Mesenchymal stem cell (in vitro differentiated cells and primary cell): Measurements from ENCODE around the gene KREMEN1.

Experiments used
- DNase-seq: peaks from one replicate; pipeline ENCODE4 v3.0.0-alpha.2; 2013
- H2AFZ ChIP-seq: one replicate; pipeline ENCODE4 v1.6.1; 2013; ENCODE audit warnings: low read depth, mild to moderate bottlenecking, control low read depth, inconsistent platforms, low read length, moderate library complexity
- H2AK5ac ChIP-seq: 2 replicates; pipeline ENCODE4 v1.6.1; 2013; ENCODE audit warnings: low read length, moderate library complexity, mild to moderate bottlenecking, inconsistent platforms; ENCODE audit not compliant: severe bottlenecking
- H2BK120ac ChIP-seq: one replicate; pipeline ENCODE4 v1.6.1; 2013; ENCODE audit warnings: low read depth, mild to moderate bottlenecking, inconsistent platforms, low read length, moderate library complexity
- H2BK12ac ChIP-seq, 2 experiments: one replicate each; pipeline ENCODE4 v1.6.1; 2013; ENCODE audit warnings: inconsistent platforms in 2 of 2, low read length in 2 of 2, mild to moderate bottlenecking in 2 of 2, moderate library complexity in 2 of 2, control low read depth in 1 of 2
- H2BK15ac ChIP-seq: one replicate; pipeline ENCODE4 v1.6.1; 2013; ENCODE audit warnings: mild to moderate bottlenecking, low read depth, inconsistent platforms; ENCODE audit not compliant: poor library complexity, severe bottlenecking
- H2BK5ac ChIP-seq: 2 replicates; pipeline ENCODE4 v1.6.1; 2013; ENCODE audit warnings: low read depth, mild to moderate bottlenecking, low read length, control low read depth, inconsistent platforms; ENCODE audit not compliant: poor library complexity, severe bottlenecking
- H3K14ac ChIP-seq, 2 experiments: one replicate each; pipeline ENCODE4 v1.6.1; 2013; ENCODE audit warnings: inconsistent platforms in 2 of 2, low read length in 2 of 2, control low read depth in 1 of 2, mild to moderate bottlenecking in 1 of 2, moderate library complexity in 1 of 2
- H3K18ac ChIP-seq, 2 experiments: one replicate each; pipeline ENCODE4 v1.6.1; 2013; ENCODE audit warnings: inconsistent platforms in 2 of 2, low read length in 2 of 2, control low read depth in 1 of 2, low read depth in 1 of 2, mild to moderate bottlenecking in 1 of 2
- H3K23ac ChIP-seq, 2 experiments: one replicate each; pipeline ENCODE4 v1.6.1; 2013; ENCODE audit warnings: inconsistent platforms in 2 of 2, low read length in 2 of 2, mild to moderate bottlenecking in 2 of 2, moderate library complexity in 2 of 2, control low read depth in 1 of 2
- H3K27ac ChIP-seq: 2 replicates; pipeline ENCODE4 v1.5.1; 2013; ENCODE audit warnings: mild to moderate bottlenecking, moderate library complexity, low read length, control low read depth, inconsistent platforms; ENCODE audit not compliant: poor library complexity, severe bottlenecking
- H3K27me3 ChIP-seq, 2 experiments: 2 replicates each; pipeline versions ENCODE4 v1.6.1 to v1.7.0; 2013; ENCODE audit warnings: low read length in 2 of 2, mild to moderate bottlenecking in 2 of 2, moderate library complexity in 2 of 2, control low read depth in 1 of 2, inconsistent platforms in 1 of 2; ENCODE audit not compliant: control insufficient read depth in 1 of 2, insufficient read depth in 1 of 2
- H3K36me3 ChIP-seq, 2 experiments: 2 replicates each; pipeline versions ENCODE4 v1.6.1 to v1.7.0; 2013; ENCODE audit warnings: low read length in 2 of 2, control low read depth in 1 of 2, inconsistent platforms in 1 of 2, low read depth in 1 of 2, mild to moderate bottlenecking in 1 of 2; ENCODE audit not compliant: insufficient read depth in 2 of 2, control insufficient read depth in 1 of 2
- H3K4ac ChIP-seq, 2 experiments: one replicate each; pipeline ENCODE4 v1.6.1; 2013; ENCODE audit warnings: inconsistent platforms in 2 of 2, low read length in 2 of 2, mild to moderate bottlenecking in 2 of 2, moderate library complexity in 2 of 2, control low read depth in 1 of 2, low read depth in 1 of 2
- H3K4me1 ChIP-seq: 2 replicates; pipeline ENCODE4 v1.6.1; 2013; ENCODE audit warnings: low read depth, low read length, control low read depth; ENCODE audit not compliant: control insufficient read depth, insufficient read depth
- H3K4me2 ChIP-seq: 2 replicates; pipeline ENCODE4 v1.6.1; 2013; ENCODE audit warnings: low read length, mild to moderate bottlenecking, inconsistent platforms; ENCODE audit not compliant: poor library complexity, severe bottlenecking
- H3K4me3 ChIP-seq, 2 experiments: 2 replicates each; pipeline versions ENCODE4 v1.5.1 to v1.7.0; 2013; ENCODE audit warnings: low read length in 2 of 2, mild to moderate bottlenecking in 2 of 2, control low read depth in 1 of 2, low read depth in 1 of 2; ENCODE audit not compliant: insufficient read depth in 1 of 2
- H3K79me1 ChIP-seq: replicated peaks from 2 replicates; pipeline ENCODE4 v1.6.1; 2013; ENCODE audit warnings: mild to moderate bottlenecking, control low read depth, low read length, inconsistent platforms; ENCODE audit not compliant: poor library complexity, severe bottlenecking
- H3K9ac ChIP-seq: 2 replicates; pipeline ENCODE4 v1.7.0; 2013; ENCODE audit warnings: mild to moderate bottlenecking, low read length, moderate library complexity
- H3K9me3 ChIP-seq: 2 replicates; pipeline ENCODE4 v1.7.0; 2013; ENCODE audit warnings: mild to moderate bottlenecking, low read length; ENCODE audit not compliant: control insufficient read depth
- H4K8ac ChIP-seq: one replicate; pipeline ENCODE4 v1.6.1; 2013; ENCODE audit warnings: inconsistent platforms, mild to moderate bottlenecking, low read length, moderate library complexity
- H4K91ac ChIP-seq: one replicate; pipeline ENCODE4 v1.6.1; 2013; ENCODE audit warnings: mild to moderate bottlenecking, low read length, inconsistent platforms
- WGBS: methylation state at CpG from one replicate; pipeline ENCODE4 v1.1.7; 2013; ENCODE audit warnings: mixed read lengths; 5-methylcytosine and 5-hydroxymethylcytosine counted together

Gene KREMEN1

GRCh38 chr22:29203488-29204454 lies 130.9 kb downstream of the KREMEN1 start:
- H3K4me2 ChIP-seq: no peak overlapping the region
- H3K79me1 ChIP-seq: no peaks in the 10 kb centered on the region
- no peak overlapping the region for H2AFZ ChIP-seq
- H2BK15ac ChIP-seq: no peak overlapping the region
- H3K23ac ChIP-seq: no peak overlapping the region
- peaks cover 40 to 57% of the 10 kb centered on the region in 2 experiments for H3K27me3 ChIP-seq
- H3K36me3 ChIP-seq: no peaks in the 10 kb centered on the region
- H3K14ac ChIP-seq: no peak overlapping the region
- H2AK5ac ChIP-seq: no peak overlapping the region
- WGBS: 82% methylated on average over 8 of the region's 9 CpGs
- H3K9ac ChIP-seq: no peak overlapping the region
- H4K91ac ChIP-seq: no peak overlapping the region
- H2BK12ac ChIP-seq: peak overlapping the region in 1 of 2 experiments; percentile 64
- H3K9me3 ChIP-seq: no peaks in the 10 kb centered on the region
- no peak overlapping the region for H2BK120ac ChIP-seq
- peaks cover 6% of the 10 kb centered on the region for H3K4me1 ChIP-seq
- no peak overlapping the region for H2BK5ac ChIP-seq
- peak overlapping the region in 1 of 2 experiments; percentile 57 for H3K4ac ChIP-seq
- H3K27ac ChIP-seq: no peak overlapping the region
- H3K18ac ChIP-seq: peak overlapping the region in 1 of 2 experiments; percentile 35
- DNase-seq: no peak
- no peak overlapping the region for H3K4me3 ChIP-seq
- no peak overlapping the region for H4K8ac ChIP-seq

- Histone ChIP-seq H2BK12ac (peak overlapping the region in 1 of 2 experiments; percentile 40), H3K27ac (no peak overlapping the region), H2AFZ (no peak overlapping the region), H3K9me3 (no peaks in the 10 kb centered on the region), H4K8ac (no peak overlapping the region), H3K9ac (no peak overlapping the region), H3K23ac (no peak overlapping the region), H3K4ac (peak overlapping the region in 1 of 2 experiments; percentile 20), H2BK15ac (no peak overlapping the region), H3K18ac (peak overlapping the region in 1 of 2 experiments; percentile 35), H4K91ac (no peak overlapping the region), H2BK5ac (no peak overlapping the region), H3K36me3 (no peaks in the 10 kb centered on the region), H3K27me3 (peaks cover 46 to 62% of the 10 kb centered on the region in 2 experiments), H3K14ac (no peak overlapping the region), H3K4me2 (no peak overlapping the region), H2BK120ac (no peak overlapping the region), H3K79me1 (no peaks in the 10 kb centered on the region), H2AK5ac (no peak overlapping the region), H3K4me1 (peaks cover 6% of the 10 kb centered on the region), H3K4me3 (no peak overlapping the region)
- peak; percentile 14 for DNase-seq
- 91% methylated on average over 8 of the region's 8 CpGs for WGBS
Observed at GRCh38 chr22:29204455-29205183, 131.8 kb downstream of the KREMEN1 start.

GRCh38 chr22:29205252-29205593 lies 132.4 kb downstream of the KREMEN1 start:
- H3K27me3 ChIP-seq: peaks cover 43 to 62% of the 10 kb centered on the region in 2 experiments
- H3K4ac ChIP-seq: no peak overlapping the region
- no peak overlapping the region for H3K27ac ChIP-seq
- H2AFZ ChIP-seq: peak overlapping the region; percentile 54
- no peak overlapping the region for H3K4me2 ChIP-seq
- H3K4me1 ChIP-seq: peaks cover 6% of the 10 kb centered on the region
- H3K79me1 ChIP-seq: no peaks in the 10 kb centered on the region
- H2BK5ac ChIP-seq: no peak overlapping the region
- H2BK15ac ChIP-seq: no peak overlapping the region
- H3K9ac ChIP-seq: no peak overlapping the region
- H3K14ac ChIP-seq: no peak overlapping the region
- peak overlapping the region in 1 of 2 experiments; percentile 18 for H3K18ac ChIP-seq
- no peaks in the 10 kb centered on the region for H3K36me3 ChIP-seq
- H3K9me3 ChIP-seq: no peaks in the 10 kb centered on the region
- no peak overlapping the region for H3K4me3 ChIP-seq
- H4K8ac ChIP-seq: no peak overlapping the region
- no peak overlapping the region for H2BK120ac ChIP-seq
- no peak overlapping the region for H3K23ac ChIP-seq
- H4K91ac ChIP-seq: no peak overlapping the region
- no peak overlapping the region for H2BK12ac ChIP-seq
- no peak overlapping the region for H2AK5ac ChIP-seq
- WGBS: 65% methylated on average over 11 of the region's 11 CpGs
- DNase-seq: no peak
